Trophoblast cell (in vitro differentiated cells and primary cell): ENCODE measurements around the gene KCNQ1.

Source experiments
- DNase-seq, 2 donors: peaks; one replicate each; pipeline ENCODE4 v3.0.0-alpha.2; 2016
- H2AFZ ChIP-seq: 2 replicates; pipeline ENCODE4 v1.6.1; 2013; ENCODE audit warnings: low read length, moderate library complexity, mild to moderate bottlenecking; ENCODE audit not compliant: insufficient read depth, poor library complexity
- H2AK5ac ChIP-seq: 2 replicates; pipeline ENCODE4 v1.6.1; 2013; ENCODE audit warnings: mild to moderate bottlenecking, low read length
- H2BK120ac ChIP-seq: 2 replicates; pipeline ENCODE4 v1.6.1; 2013; ENCODE audit warnings: low read length, mild to moderate bottlenecking, moderate library complexity; ENCODE audit not compliant: insufficient read depth, poor library complexity
- H2BK12ac ChIP-seq: 2 replicates; pipeline ENCODE4 v1.6.1; 2013; ENCODE audit warnings: mild to moderate bottlenecking, low read length, moderate library complexity
- H2BK5ac ChIP-seq: 2 replicates; pipeline ENCODE4 v1.6.1; 2013; ENCODE audit warnings: low read length, low read depth, moderate library complexity, mild to moderate bottlenecking; ENCODE audit not compliant: poor library complexity
- H3K14ac ChIP-seq: 2 replicates; pipeline ENCODE4 v1.6.1; 2013; ENCODE audit warnings: mild to moderate bottlenecking, low read length
- H3K18ac ChIP-seq: 2 replicates; pipeline ENCODE4 v1.6.1; 2013; ENCODE audit warnings: mild to moderate bottlenecking, low read length
- H3K23ac ChIP-seq: 2 replicates; pipeline ENCODE4 v1.6.1; 2013; ENCODE audit warnings: low read length
- H3K27ac ChIP-seq: 2 replicates; pipeline ENCODE4 v1.5.1; 2013; ENCODE audit warnings: low read depth, mild to moderate bottlenecking, inconsistent platforms, low read length, moderate library complexity
- H3K27me3 ChIP-seq: 2 replicates; pipeline ENCODE4 v1.6.1; 2013; ENCODE audit warnings: inconsistent platforms, mild to moderate bottlenecking, low read length, moderate library complexity; ENCODE audit not compliant: insufficient read depth
- H3K36me3 ChIP-seq, 2 experiments: 1 replicate in 1 of 2; 2 replicates in 1 of 2; pipeline ENCODE4 v1.6.1; 2013; ENCODE audit warnings: low read length in 2 of 2, mild to moderate bottlenecking in 2 of 2, moderate library complexity in 1 of 2; ENCODE audit not compliant: insufficient read depth in 2 of 2, control insufficient read depth in 1 of 2
- H3K4ac ChIP-seq: 2 replicates; pipeline ENCODE4 v1.6.1; 2013; ENCODE audit warnings: low read depth, mild to moderate bottlenecking, low read length, moderate library complexity
- H3K4me1 ChIP-seq, 2 experiments: 1 replicate in 1 of 2; 2 replicates in 1 of 2; pipeline ENCODE4 v1.6.1; 2013; ENCODE audit warnings: low read length in 2 of 2, mild to moderate bottlenecking in 2 of 2, moderate library complexity in 1 of 2; ENCODE audit not compliant: insufficient read depth in 2 of 2, control insufficient read depth in 1 of 2
- H3K4me2 ChIP-seq: 2 replicates; pipeline ENCODE4 v1.6.1; 2013; ENCODE audit warnings: inconsistent platforms, mild to moderate bottlenecking, low read length, moderate library complexity
- H3K4me3 ChIP-seq: 2 replicates; pipeline ENCODE4 v1.5.1; 2013; ENCODE audit warnings: mild to moderate bottlenecking, low read depth, low read length, inconsistent platforms
- H3K79me1 ChIP-seq: one replicate; pipeline ENCODE4 v1.6.1; 2013; ENCODE audit warnings: low read length
- H3K79me2 ChIP-seq: 2 replicates; pipeline ENCODE4 v1.6.1; 2013; ENCODE audit warnings: low read length, mild to moderate bottlenecking; ENCODE audit not compliant: control insufficient read depth, insufficient read depth, poor library complexity
- H3K9ac ChIP-seq: 2 replicates; pipeline ENCODE4 v1.6.1; 2013; ENCODE audit warnings: mild to moderate bottlenecking, low read length
- H3K9me3 ChIP-seq: 2 replicates; pipeline ENCODE4 v1.6.1; 2013; ENCODE audit warnings: low read depth, mild to moderate bottlenecking, control low read depth, inconsistent platforms, low read length; ENCODE audit not compliant: insufficient read depth
- H4K12ac ChIP-seq: 2 replicates; pipeline ENCODE4 v1.6.1; 2013; ENCODE audit warnings: low read depth, mild to moderate bottlenecking, low read length, moderate library complexity
- H4K8ac ChIP-seq: 2 replicates; pipeline ENCODE4 v1.6.1; 2013; ENCODE audit warnings: low read depth, mild to moderate bottlenecking, low read length, moderate library complexity
- H4K91ac ChIP-seq: one replicate; pipeline ENCODE4 v1.6.1; 2013; ENCODE audit warnings: low read depth, mild to moderate bottlenecking, low read length, moderate library complexity
- WGBS: extraction: QIAGEN DNeasy Blood & Tissue Kit; methylation state at CpG from one replicate; pipeline ENCODE4 v1.1.7; 2013; ENCODE audit warnings: missing lambda C conversion rate; ENCODE audit not compliant: insufficient read length, insufficient coverage; ENCODE audit errors: extremely low coverage; 5-methylcytosine and 5-hydroxymethylcytosine counted together

The KCNQ1 gene

GRCh38 chr11:2735053-2735589 lies 290.3 kb downstream of the KCNQ1 start:
- no peak overlapping the region for H2AFZ ChIP-seq

GRCh38 chr11:2736577-2737225 lies 291.9 kb downstream of the KCNQ1 start:
- H2BK5ac ChIP-seq = no peak overlapping the region
- no peak overlapping the region for H4K8ac ChIP-seq
- H3K27ac ChIP-seq = no peak overlapping the region
- no peaks in the 10 kb centered on the region for H3K27me3 ChIP-seq
- H3K4ac ChIP-seq = no peak overlapping the region
- H3K4me1 ChIP-seq = peaks cover 8 to 22% of the 10 kb centered on the region in 2 experiments
- H3K79me2 ChIP-seq = no peaks in the 10 kb centered on the region
- H2AFZ ChIP-seq = no peak overlapping the region
- no peak for DNase-seq
- no peak overlapping the region for H2BK12ac ChIP-seq
- no peaks in the 10 kb centered on the region for H3K36me3 ChIP-seq
- no peak overlapping the region for H3K4me2 ChIP-seq
- no peak overlapping the region for H3K23ac ChIP-seq
- no peak overlapping the region for H2BK120ac ChIP-seq
- peak overlapping the region; percentile 15 for H2AK5ac ChIP-seq
- H3K18ac ChIP-seq = no peak overlapping the region
- H3K14ac ChIP-seq = no peak overlapping the region
- no peak overlapping the region for H4K91ac ChIP-seq
- peaks cover 4% of the 10 kb centered on the region for H3K9me3 ChIP-seq
- H3K9ac ChIP-seq = no peak overlapping the region
- WGBS = no CpG with 5 or more reads among the region's 21 CpGs
- peaks cover 7% of the 10 kb centered on the region for H3K79me1 ChIP-seq
- no peak overlapping the region for H3K4me3 ChIP-seq
- H4K12ac ChIP-seq = no peak overlapping the region

More at GRCh38 chr11:2735053-2735589, 290.3 kb downstream of the KCNQ1 start:
- no peak for DNase-seq
- no peaks in the 10 kb centered on the region for H3K79me2 ChIP-seq
- no peak overlapping the region for H2BK12ac ChIP-seq
- H3K4ac ChIP-seq = no peak overlapping the region
- H3K27me3 ChIP-seq = no peaks in the 10 kb centered on the region
- H4K91ac ChIP-seq = no peak overlapping the region
- peaks cover 0 to 12% of the 10 kb centered on the region in 2 experiments for H3K4me1 ChIP-seq
- H3K27ac ChIP-seq = no peak overlapping the region
- no peak overlapping the region for H4K12ac ChIP-seq
- no peak overlapping the region for H2BK120ac ChIP-seq
- no peaks in the 10 kb centered on the region for H3K36me3 ChIP-seq
- no peak overlapping the region for H3K14ac ChIP-seq
- WGBS = no CpG with 5 or more reads among the region's 12 CpGs
- H3K9me3 ChIP-seq = peaks cover 2% of the 10 kb centered on the region
- no peak overlapping the region for H2BK5ac ChIP-seq
- H3K4me2 ChIP-seq = no peak overlapping the region
- H3K4me3 ChIP-seq = no peak overlapping the region
- no peak overlapping the region for H4K8ac ChIP-seq
- no peak overlapping the region for H3K18ac ChIP-seq
- H3K23ac ChIP-seq = no peak overlapping the region
- H3K79me1 ChIP-seq = no peaks in the 10 kb centered on the region
- no peak overlapping the region for H2AK5ac ChIP-seq
- H3K9ac ChIP-seq = no peak overlapping the region

GRCh38 chr11:2737226-2737590 lies 292.4 kb downstream of the KCNQ1 start:
- Histone ChIP-seq H3K4me2 (no peak overlapping the region), H3K27me3 (no peaks in the 10 kb centered on the region), H3K4me1 (peaks cover 11 to 27% of the 10 kb centered on the region in 2 experiments), H3K36me3 (no peaks in the 10 kb centered on the region), H2BK12ac (no peak overlapping the region), H4K91ac (no peak overlapping the region), H3K18ac (no peak overlapping the region), H3K14ac (no peak overlapping the region), H3K4ac (no peak overlapping the region), H3K79me1 (peaks cover 10% of the 10 kb centered on the region), H4K8ac (no peak overlapping the region), H2BK5ac (no peak overlapping the region), H3K9me3 (peaks cover 4% of the 10 kb centered on the region), H3K23ac (no peak overlapping the region), H3K4me3 (no peak overlapping the region), H4K12ac (no peak overlapping the region), H2AK5ac (no peak overlapping the region), H3K27ac (no peak overlapping the region), H3K9ac (no peak overlapping the region), H3K79me2 (no peaks in the 10 kb centered on the region), H2BK120ac (no peak overlapping the region), H2AFZ (no peak overlapping the region)
- no peak for DNase-seq
- no CpG with 5 or more reads among the region's 7 CpGs for WGBS

- H4K91ac ChIP-seq = peak overlapping the region; percentile 56
- no peaks in the 10 kb centered on the region for H3K79me2 ChIP-seq
- no peak overlapping the region for H2AFZ ChIP-seq
- H3K9ac ChIP-seq = no peak overlapping the region
- H2BK12ac ChIP-seq = no peak overlapping the region
- H3K9me3 ChIP-seq = peaks cover 4% of the 10 kb centered on the region
- no peak overlapping the region for H3K4ac ChIP-seq
- peaks cover 17 to 33% of the 10 kb centered on the region in 2 experiments for H3K4me1 ChIP-seq
- H3K36me3 ChIP-seq = no peaks in the 10 kb centered on the region
- no peak overlapping the region for H3K4me2 ChIP-seq
- no peak overlapping the region for H4K12ac ChIP-seq
- H3K27me3 ChIP-seq = no peaks in the 10 kb centered on the region
- no peak for DNase-seq
- peaks cover 16% of the 10 kb centered on the region for H3K79me1 ChIP-seq
- no peak overlapping the region for H3K14ac ChIP-seq
- H3K23ac ChIP-seq = no peak overlapping the region
- no peak overlapping the region for H4K8ac ChIP-seq
- no peak overlapping the region for H3K27ac ChIP-seq
- no peak overlapping the region for H3K4me3 ChIP-seq
- H3K18ac ChIP-seq = no peak overlapping the region
- no peak overlapping the region for H2BK120ac ChIP-seq
- H2AK5ac ChIP-seq = peak overlapping the region; percentile 7
- WGBS = no CpG with 5 or more reads among the region's 5 CpGs
- H2BK5ac ChIP-seq = no peak overlapping the region
Measured at GRCh38 chr11:2737866-2738265, 293.1 kb downstream of the KCNQ1 start.
